ENCODE data around the gene UNC13C. TPM values are rescaled to one million over a fixed set of nuclear protein-coding genes. Genes with fewer than 3 reads are reported as not detected.

The UNC13C gene
- total and polyA plus RNA-seq, 10 of the 15 experiments (the other 5 are each of a cell fraction or from before 2014, with no cell fraction given), result 9.9 to 81.3 (median 25.0) TPM

GRCh38 chr15:54298396-54298795, 320.2 kb downstream of the UNC13C start (continued):
- no peak for TF ChIP-seq ETV6 (conservative IDR thresholded peaks at IDR 0.05 in 1 of 2, IDR thresholded peaks at IDR 0.05 in 1 of 2; ENCODE audit: borderline replicate concordance in 1 of 2, low read depth in 1 of 2)
- no peak for TF ChIP-seq CHD1 (IDR thresholded peaks at IDR 0.05; ENCODE audit: low read depth, low read length)
- no peak for TF ChIP-seq ATF2 (IDR thresholded peaks at IDR 0.05; ENCODE audit: low read length)
- TF ChIP-seq MYC (IDR thresholded peaks at IDR 0.05; ENCODE audit: insufficient read depth, insufficient read length, insufficient replicate concordance, low read length, severe bottlenecking), result no peak
- peak; percentile 68 for TF ChIP-seq NBN (IDR thresholded peaks at IDR 0.05)
- TF ChIP-seq SRF (IDR thresholded peaks at IDR 0.05; ENCODE audit: low read depth in 2 of 2, low read length in 2 of 2), result no peak
- no peak for TF ChIP-seq NFYA (IDR thresholded peaks at IDR 0.05; ENCODE audit: borderline replicate concordance, low read depth, low read length)
- no peak for TF ChIP-seq STAT3 (IDR thresholded peaks at IDR 0.05; ENCODE audit: low read depth, low read length)
- peak; percentile 78 for TF ChIP-seq MEF2B (IDR thresholded peaks at IDR 0.05; ENCODE audit: partially characterized antibody, poor library complexity, severe bottlenecking)
- no peak for TF ChIP-seq FOS (IDR thresholded peaks at IDR 0.05; ENCODE audit: borderline replicate concordance, extremely low read depth, insufficient read length)
- no peak for TF ChIP-seq TCF7 (IDR thresholded peaks at IDR 0.05; ENCODE audit: borderline replicate concordance)
- no peak for TF ChIP-seq EZH2 (IDR thresholded peaks at IDR 0.05; ENCODE audit: borderline replicate concordance, control insufficient read depth, low read depth, low read length)
- TF ChIP-seq SIX5 (IDR thresholded peaks at IDR 0.05; ENCODE audit: low read depth, low read length, severe bottlenecking), result no peak
- no peak; the same call in 1 of the 2 replicates for TF ChIP-seq ZBTB40 (IDR thresholded peaks at IDR 0.05; ENCODE audit: borderline replicate concordance)
- TF ChIP-seq BHLHE40 (IDR thresholded peaks at IDR 0.05; ENCODE audit: borderline replicate concordance in 1 of 2, low read depth in 2 of 2, low read length in 1 of 2), result peak; percentile 67 to 80; a peak in 3 of 4 replicates
- TF ChIP-seq NRF1 (conservative IDR thresholded peaks at IDR 0.05; ENCODE audit: low read depth, low read length), result no peak
- TF ChIP-seq REST (IDR thresholded peaks at IDR 0.05; ENCODE audit: low read depth, low read length), result no peak
- TF ChIP-seq CTCF (IDR thresholded peaks at IDR 0.05 in 2 of 3, conservative IDR thresholded peaks at IDR 0.05 in 1 of 3; ENCODE audit: control insufficient read depth in 2 of 3, extremely low read depth in 1 of 3, insufficient read depth in 1 of 3, low read depth in 3 of 3, low read length in 3 of 3), result no peak
- TF ChIP-seq SMAD5 (IDR thresholded peaks at IDR 0.05; ENCODE audit: low read depth), result no peak

Measured in GM12878 (cell line).